ENCODE data around the gene LEP. TPM values are rescaled to one million over a fixed set of nuclear protein-coding genes. Genes with fewer than 3 reads are reported as not detected.

Gene LEP
- total and polyA plus RNA-seq, 4 donors: 0.37 to 1.3 TPM; not detected in 2

GRCh38 chr7:128207609-128208008, 33.5 kb upstream of the LEP start:
- Histone ChIP-seq H3K4me3 (no peak overlapping the region), H3K36me3 (ENCODE audit: control insufficient read depth in 4 of 4, insufficient read depth in 4 of 4, low read length in 4 of 4) (no peaks in the 10 kb centered on the region), H3K4me1 (ENCODE audit: control insufficient read depth in 5 of 5, insufficient read depth in 5 of 5, low read length in 5 of 5) (no peaks in the 10 kb centered on the region), H3K27me3 (ENCODE audit: control insufficient read depth in 3 of 3, insufficient read depth in 3 of 3, low read length in 2 of 3) (peaks cover 4 to 41% (median 7%) of the 10 kb centered on the region in 3 donors), H3K9ac (ENCODE audit: insufficient read depth in 1 of 2, low read length in 2 of 2) (no peak overlapping the region), H3K9me3 (ENCODE audit: control insufficient read depth in 4 of 4, insufficient read depth in 3 of 4, low read length in 3 of 4) (peaks cover 0 to 2% (median 0%) of the 10 kb centered on the region in 4 donors), H3K27ac (ENCODE audit: low read depth in 1 of 2, low read length in 1 of 2) (no peak overlapping the region)
- no peak for ATAC-seq (ENCODE audit: insufficient read depth, low FRiP score)
- TF ChIP-seq CTCF (IDR thresholded peaks at IDR 0.05; ENCODE audit: control extremely low read depth, extremely low read depth): no peak
- WGBS, 2 donors: 61 to 69% methylated on average over 2 to 4 of the region's 4 CpGs
- no peak for DNase-seq

DNA sequence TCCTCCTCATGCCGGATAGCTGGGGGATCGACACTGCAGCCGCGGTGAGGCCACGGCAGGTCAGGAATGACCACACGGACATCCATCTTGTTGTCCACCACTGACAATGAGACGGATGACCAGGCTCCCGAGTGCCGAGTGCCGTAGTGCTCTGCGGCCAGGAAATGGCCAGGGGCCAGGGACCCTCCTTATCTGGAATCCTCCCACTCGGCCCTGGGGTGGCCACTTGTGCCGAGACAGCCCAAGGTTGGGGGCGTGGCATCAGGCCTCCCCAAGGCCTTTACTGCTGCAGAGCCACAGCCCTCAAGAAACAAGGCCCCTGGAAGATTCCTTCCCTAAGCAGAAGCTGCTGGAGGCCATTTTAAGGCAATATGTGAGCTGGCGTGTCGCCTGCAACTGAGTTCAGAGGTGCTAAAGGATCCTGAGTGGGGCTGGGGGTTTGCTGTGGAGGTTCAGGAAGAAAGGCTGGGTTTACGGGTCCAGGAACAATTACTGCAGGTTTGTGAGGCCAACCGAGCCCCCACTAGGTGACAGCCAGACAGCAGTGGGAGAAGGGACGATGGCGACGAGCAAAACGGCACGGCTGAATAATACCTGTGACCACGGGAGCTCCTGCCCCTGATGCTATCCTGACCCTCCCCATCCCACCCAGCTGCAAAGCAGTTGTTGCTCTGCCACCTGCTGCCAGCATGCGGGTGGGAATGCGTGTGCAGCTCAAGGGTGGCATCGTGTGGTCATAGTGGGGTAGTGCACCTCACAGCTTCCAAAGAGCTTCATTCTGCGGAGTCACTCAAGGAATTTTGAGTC, 31.6 kb upstream of the LEP start:
- Histone ChIP-seq H3K9me3 (ENCODE audit: control insufficient read depth in 4 of 4, insufficient read depth in 3 of 4, low read length in 3 of 4) (peaks cover 0 to 2% (median 0%) of the 10 kb centered on the region in 4 donors), H3K4me3 (no peak overlapping the region), H3K4me1 (ENCODE audit: control insufficient read depth in 5 of 5, insufficient read depth in 5 of 5, low read length in 5 of 5) (no peaks in the 10 kb centered on the region), H3K27ac (ENCODE audit: low read depth in 1 of 2, low read length in 1 of 2) (no peak overlapping the region), H3K36me3 (ENCODE audit: control insufficient read depth in 4 of 4, insufficient read depth in 4 of 4, low read length in 4 of 4) (no peaks in the 10 kb centered on the region), H3K27me3 (ENCODE audit: control insufficient read depth in 3 of 3, insufficient read depth in 3 of 3, low read length in 2 of 3) (peaks cover 3 to 23% (median 4%) of the 10 kb centered on the region in 3 donors), H3K9ac (ENCODE audit: insufficient read depth in 1 of 2, low read length in 2 of 2) (no peak overlapping the region)
- peak; percentile 92 for ATAC-seq (ENCODE audit: insufficient read depth, low FRiP score)
- TF ChIP-seq CTCF (IDR thresholded peaks at IDR 0.05; ENCODE audit: control extremely low read depth, extremely low read depth): peak; percentile 99
- 30 to 41% methylated on average over 28 of the region's 28 CpGs for WGBS, 2 donors
- DNase-seq: peak; percentile 82 to 86 (median 84)

GRCh38 chr7:128210036-128210347, 31.1 kb upstream of the LEP start:
- TF ChIP-seq CTCF (IDR thresholded peaks at IDR 0.05; ENCODE audit: control extremely low read depth, extremely low read depth): no peak

More at GRCh38 chr7:128210036-128210347, 31.1 kb upstream of the LEP start:
- 41 to 55% methylated on average over 3 of the region's 3 CpGs for WGBS, 2 donors
- Histone ChIP-seq H3K4me3 (no peak overlapping the region), H3K9ac (ENCODE audit: insufficient read depth in 1 of 2, low read length in 2 of 2) (no peak overlapping the region), H3K36me3 (ENCODE audit: control insufficient read depth in 4 of 4, insufficient read depth in 4 of 4, low read length in 4 of 4) (no peaks in the 10 kb centered on the region), H3K27ac (ENCODE audit: low read depth in 1 of 2, low read length in 1 of 2) (no peak overlapping the region), H3K4me1 (ENCODE audit: control insufficient read depth in 5 of 5, insufficient read depth in 5 of 5, low read length in 5 of 5) (no peaks in the 10 kb centered on the region), H3K9me3 (ENCODE audit: control insufficient read depth in 4 of 4, insufficient read depth in 3 of 4, low read length in 3 of 4) (peaks cover 0 to 2% (median 0%) of the 10 kb centered on the region in 4 donors), H3K27me3 (ENCODE audit: control insufficient read depth in 3 of 3, insufficient read depth in 3 of 3, low read length in 2 of 3) (peaks cover 2 to 20% (median 4%) of the 10 kb centered on the region in 3 donors)
- no peak for DNase-seq
- no peak for ATAC-seq (ENCODE audit: insufficient read depth, low FRiP score)
